HepG2 (cell line): ENCODE measurements around the gene CHST13. TPM values are rescaled to one million over a fixed set of nuclear protein-coding genes. Genes with fewer than 3 reads are reported as not detected.

ENCODE experiments used
- ATAC-seq: fragments of 200-7000 bp; cut with Tn5 transposase; 3 replicates; pipeline ENCODE4 v1.9.1; 2020; ENCODE audit warnings: mild to moderate bottlenecking, moderate library complexity
- BruUV-seq: library from RNA; stranded (reverse); fragments of 400-500 nt; replicated peaks from 2 replicates; lab custom pipeline; 2021; lab: Mats Ljungman, UMichigan
- CTCF ChIA-PET: fragments of 300-600 bp; formaldehyde crosslinking; extraction: SDS; loops from one replicate; lab custom pipeline; 2021; ENCODE audit warnings: low total read pairs, inconsistent platforms, low intra/inter-chr PET ratio; lab: Yijun Ruan, JAX
- POLR2A ChIA-PET: fragments of 350-600 bp; sonication (Branson Sonifier 250); formaldehyde crosslinking; loops from one replicate; lab custom pipeline; 2020; ENCODE audit warnings: antibody characterized with exemption, inconsistent platforms; lab: Yijun Ruan, JAX
- DNase-seq: peaks from one replicate; pipeline ENCODE4 v3.0.0-alpha.2; 2015; ENCODE audit warnings: low spot score
- FAIRE-seq: peaks from 3 replicates; lab custom pipeline; 2011; peaks lifted over from hg19 to GRCh38; lab: Jason Lieb, UNC
- H2AFZ ChIP-seq: one replicate; pipeline ENCODE4 v1.6.1; 2011; ENCODE audit warnings: low read length, inconsistent platforms
- H3K27ac ChIP-seq: fragments of 300-600 bp; 3 replicates; pipeline ENCODE4 v1.8.0; 2011; ENCODE audit warnings: mixed run types, mild to moderate bottlenecking, mixed read lengths, low read length, inconsistent platforms; ENCODE audit not compliant: insufficient read depth; ENCODE audit errors: extremely low read length
- H3K27me3 ChIP-seq, 2 experiments: fragments of 200-600 bp in 1 of 2; 2 replicates in 1 of 2; 3 replicates in 1 of 2; pipeline versions ENCODE4 v1.6.0 to v1.8.0; 2011; ENCODE audit warnings: low read length in 2 of 2, mild to moderate bottlenecking in 2 of 2, moderate library complexity in 2 of 2, inconsistent platforms in 1 of 2; ENCODE audit not compliant: insufficient read depth in 2 of 2, control insufficient read depth in 1 of 2
- H3K36me3 ChIP-seq, 2 experiments: fragments of 200-600 bp in 1 of 2; replicated peaks in 1 of 2; 2 replicates in 1 of 2; 3 replicates in 1 of 2; pipeline versions ENCODE4 v1.5.1 to v1.8.0; 2011; ENCODE audit warnings: low read length in 2 of 2, inconsistent platforms in 1 of 2; ENCODE audit not compliant: insufficient read depth in 2 of 2, control insufficient read depth in 1 of 2
- H3K4me1 ChIP-seq: 2 replicates; pipeline ENCODE4 v1.5.1; 2012; ENCODE audit warnings: low read length, inconsistent platforms; ENCODE audit not compliant: insufficient read depth
- H3K4me2 ChIP-seq: 2 replicates; pipeline ENCODE4 v1.6.0; 2011; ENCODE audit warnings: low read depth, low read length, inconsistent platforms
- H3K4me3 ChIP-seq, 3 experiments: fragments of 200-600 bp in 1 of 3; sonication (generic), shearing (Covaris generic) in 1 of 3; replicated peaks in 1 of 3; 2 replicates each; pipeline ENCODE4 v1.5.1; 2011 to 2016; ENCODE audit warnings: low read length in 3 of 3, inconsistent platforms in 2 of 3, low read depth in 2 of 3, mild to moderate bottlenecking in 2 of 3, control low read depth in 1 of 3, mixed read lengths in 1 of 3; ENCODE audit not compliant: insufficient read depth in 1 of 3
- H3K79me2 ChIP-seq: one replicate; pipeline ENCODE4 v1.6.1; 2011; ENCODE audit warnings: low read length, inconsistent platforms; ENCODE audit not compliant: insufficient read depth
- H3K9ac ChIP-seq: 2 replicates; pipeline ENCODE4 v1.6.0; 2011; ENCODE audit warnings: mild to moderate bottlenecking, low read depth, low read length, inconsistent platforms; ENCODE audit not compliant: insufficient read depth
- H3K9me3 ChIP-seq: 2 replicates; pipeline ENCODE4 v1.5.1; 2012; ENCODE audit warnings: mild to moderate bottlenecking, low read length
- H4K20me1 ChIP-seq: 2 replicates; pipeline ENCODE4 v1.6.0; 2011; ENCODE audit warnings: inconsistent platforms, mild to moderate bottlenecking, low read length, moderate library complexity; ENCODE audit not compliant: insufficient read depth
- AGO2 ChIP-seq: fragments of 200-400 bp; formaldehyde crosslinking; optimal IDR thresholded peaks from 2 replicates; pipeline ENCODE3; 2017; ENCODE audit warnings: mild to moderate bottlenecking, low read depth, low read length, moderate library complexity
- BCL6 ChIP-seq: IDR thresholded peaks from 2 replicates; pipeline ENCODE4 v1.6.1; 2016; ENCODE audit warnings: missing genetic modification reagents, missing compliant biosample characterization
- CHD4 ChIP-seq: fragments of 200-600 bp; sonication (generic); IDR thresholded peaks from 2 replicates; pipeline ENCODE4 v1.7.0; 2017; ENCODE audit warnings: mild to moderate bottlenecking, low read length, borderline replicate concordance
- ESRRA ChIP-seq: sonication (generic); formaldehyde crosslinking; IDR thresholded peaks from 2 replicates; pipeline ENCODE4 v1.5.1; 2020; ENCODE audit warnings: mild to moderate bottlenecking, low read depth, missing genetic modification reagents
- FOXP1 ChIP-seq, 2 experiments: fragments of 450-650 bp in 1 of 2; IDR thresholded peaks; 2 replicates each; pipeline ENCODE4 v1.6.1; 2017 to 2018; ENCODE audit warnings: antibody characterized with exemption in 1 of 2
- NONO ChIP-seq, 2 experiments: fragments of 450-650 bp in 1 of 2; sonication (generic) in 1 of 2; formaldehyde crosslinking in 1 of 2; IDR thresholded peaks in 1 of 2; conservative IDR thresholded peaks in 1 of 2; 2 replicates each; pipeline versions ENCODE4 v1.6.1 to v1.8.0; 2017 to 2022; ENCODE audit warnings: mild to moderate bottlenecking in 1 of 2, missing genetic modification reagents in 1 of 2, moderate library complexity in 1 of 2
- PTBP1 ChIP-seq: fragments of 200-400 bp; formaldehyde crosslinking; IDR thresholded peaks from 2 replicates; pipeline ENCODE4 v1.6.1; 2018; ENCODE audit warnings: low read length, low read depth; ENCODE audit not compliant: poor library complexity, severe bottlenecking
- REXO4 ChIP-seq: sonication (generic); formaldehyde crosslinking; IDR thresholded peaks from 2 replicates; pipeline ENCODE4 v1.8.0; 2022; ENCODE audit warnings: missing genetic modification reagents, mild to moderate bottlenecking, borderline replicate concordance
- RORA ChIP-seq: sonication (generic); formaldehyde crosslinking; IDR thresholded peaks from 2 replicates; pipeline ENCODE4 v1.5.0; 2020; ENCODE audit warnings: mild to moderate bottlenecking, missing genetic modification reagents, moderate library complexity
- TBX3 ChIP-seq: fragments of 450-650 bp; IDR thresholded peaks from 2 replicates; pipeline ENCODE4 v1.6.1; 2017; ENCODE audit warnings: antibody characterized with exemption, mild to moderate bottlenecking, inconsistent platforms, borderline replicate concordance
- ZC3H13 ChIP-seq: sonication (generic); formaldehyde crosslinking; IDR thresholded peaks from 2 replicates; pipeline ENCODE4 v1.8.1; 2023; ENCODE audit warnings: mild to moderate bottlenecking, missing genetic modification reagents, moderate library complexity
- ZFP90 ChIP-seq: sonication (generic); formaldehyde crosslinking; IDR thresholded peaks from 2 replicates; pipeline ENCODE4 v1.8.0; 2022; ENCODE audit warnings: missing genetic modification reagents, mild to moderate bottlenecking, inconsistent platforms, borderline replicate concordance
- ZNF484 ChIP-seq: sonication (generic); formaldehyde crosslinking; IDR thresholded peaks from 2 replicates; pipeline ENCODE4 v1.5.1; 2020; ENCODE audit warnings: mild to moderate bottlenecking, low read depth, missing genetic modification reagents, borderline replicate concordance
- ZNF816 ChIP-seq: sonication (generic); formaldehyde crosslinking; IDR thresholded peaks from 2 replicates; pipeline ENCODE4 v1.8.0; 2022; ENCODE audit warnings: missing genetic modification reagents, mild to moderate bottlenecking, borderline replicate concordance
- WGBS: methylation state at CpG from one replicate; pipeline ENCODE4 v1.1.6; 2017; ENCODE audit warnings: low lambda C conversion rate; 5-methylcytosine and 5-hydroxymethylcytosine counted together
- in situ Hi-C: cut with HindIII; loops from 2 replicates; pipeline ENCODE4 v1.10.0; 2017; ENCODE audit warnings: low pct_unique_long_range_greater_than_20kb; ENCODE audit not compliant: extremely low pct_ligation_motif_present
- intact Hi-C: fragments of 100-400 bp; cut with micrococcal nuclease; formaldehyde crosslinking; loops from one replicate; pipeline ENCODE4 v1.10.0; 2022; ENCODE audit not compliant: unreplicated experiment
- polyA plus RNA-seq, 8 experiments: library from polyadenylated mRNA; depleted of rRNA in 3 of 8; stranded (reverse) in 7 of 8; unstranded in 1 of 8; fragments of >200 nt; fragmentation: Illumina TruSeq in 4 of 8; extraction: Trizol in 4 of 8; gene quantifications; 2 replicates each; pipeline versions ENCODE4 v1.2.1 to v1.2.3, GENCODE V29; 2011 to 2016; ENCODE audit warnings: low read depth in 4 of 8, missing spikeins in 1 of 8, mixed read lengths in 1 of 8; ENCODE audit not compliant: insufficient read depth in 1 of 8
- total RNA-seq, 5 experiments: library from RNA; depleted of rRNA; stranded (reverse); fragments of >200 nt; fragmentation: Illumina TruSeq; extraction: Trizol; gene quantifications; 2 replicates each; pipeline ENCODE4 v1.2.3, GENCODE V29; 2016; ENCODE audit warnings: low read depth in 1 of 5
- TF ChIP-seq, protein P1 (sequence below), 2 experiments: IDR thresholded peaks; 2 replicates each; pipeline ENCODE4 v1.6.1; 2011 to 2012; ENCODE audit warnings: low read length in 2 of 2, borderline replicate concordance in 1 of 2, low read depth in 1 of 2, mild to moderate bottlenecking in 1 of 2, moderate library complexity in 1 of 2
- TF ChIP-seq, protein P2 (sequence below): sonication (generic); formaldehyde crosslinking; IDR thresholded peaks from 2 replicates; pipeline ENCODE4 v1.5.0; 2020; ENCODE audit warnings: missing genetic modification reagents
- TF ChIP-seq, protein P3 (sequence below): sonication (generic); formaldehyde crosslinking; IDR thresholded peaks from 2 replicates; pipeline ENCODE4 v1.4.0; 2020; ENCODE audit warnings: mild to moderate bottlenecking, missing genetic modification reagents

Gene CHST13
- total and polyA plus RNA-seq, 2 of the 13 experiments (the other 11 are each of a cell fraction or from before 2014, with no cell fraction given): 32.0 to 43.1 TPM

DNA sequence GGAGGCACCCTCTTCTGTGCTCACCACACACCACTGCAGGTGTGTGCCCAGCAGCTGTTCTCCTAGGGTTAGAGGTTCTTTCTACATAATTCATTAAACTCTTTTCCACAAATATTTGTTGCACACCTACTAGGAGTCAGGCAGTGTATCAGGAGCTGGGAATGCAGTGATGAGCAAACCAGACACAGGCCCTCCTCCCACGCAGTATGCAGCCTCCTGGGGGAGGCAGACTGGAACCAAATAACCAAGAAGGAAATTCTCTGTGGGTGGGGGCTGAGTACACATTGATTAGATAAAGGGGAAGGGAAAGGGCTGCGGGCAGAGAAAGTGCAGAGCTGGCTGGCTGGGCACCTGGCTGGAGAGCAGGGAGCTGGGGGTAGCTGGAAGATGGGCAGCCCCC lies 53.3 kb downstream of the CHST13 start:
- Histone ChIP-seq H3K27me3 (peaks cover 0 to 2% of the 10 kb centered on the region in 2 experiments; a peak in 3 of 5 replicates), H3K4me2 (no peak overlapping the region), H3K79me2 (no peaks in the 10 kb centered on the region), H3K9ac (no peak overlapping the region), H3K4me1 (0 out of 2 replicates have a peak, but pooled peaks cover 3% of the 10 kb centered on the region), H3K27ac (no peak overlapping the region), H3K36me3 (no peaks in the 10 kb centered on the region), H3K4me3 (no peak overlapping the region), H3K9me3 (no peaks in the 10 kb centered on the region), H2AFZ (no peak overlapping the region), H4K20me1 (no peaks in the 10 kb centered on the region)
- CTCF ChIA-PET: no interaction called here
- FAIRE-seq (no peak), DNase-seq (no peak), ATAC-seq (no peak)
- BruUV-seq: no TSS peak
- 9% methylated on average over 2 of the region's 2 CpGs for WGBS
- intact Hi-C loops: no loop called here
- POLR2A ChIA-PET: no interaction called here
- in situ Hi-C loops: no loop called here
- TF ChIP-seq, protein P1, sequence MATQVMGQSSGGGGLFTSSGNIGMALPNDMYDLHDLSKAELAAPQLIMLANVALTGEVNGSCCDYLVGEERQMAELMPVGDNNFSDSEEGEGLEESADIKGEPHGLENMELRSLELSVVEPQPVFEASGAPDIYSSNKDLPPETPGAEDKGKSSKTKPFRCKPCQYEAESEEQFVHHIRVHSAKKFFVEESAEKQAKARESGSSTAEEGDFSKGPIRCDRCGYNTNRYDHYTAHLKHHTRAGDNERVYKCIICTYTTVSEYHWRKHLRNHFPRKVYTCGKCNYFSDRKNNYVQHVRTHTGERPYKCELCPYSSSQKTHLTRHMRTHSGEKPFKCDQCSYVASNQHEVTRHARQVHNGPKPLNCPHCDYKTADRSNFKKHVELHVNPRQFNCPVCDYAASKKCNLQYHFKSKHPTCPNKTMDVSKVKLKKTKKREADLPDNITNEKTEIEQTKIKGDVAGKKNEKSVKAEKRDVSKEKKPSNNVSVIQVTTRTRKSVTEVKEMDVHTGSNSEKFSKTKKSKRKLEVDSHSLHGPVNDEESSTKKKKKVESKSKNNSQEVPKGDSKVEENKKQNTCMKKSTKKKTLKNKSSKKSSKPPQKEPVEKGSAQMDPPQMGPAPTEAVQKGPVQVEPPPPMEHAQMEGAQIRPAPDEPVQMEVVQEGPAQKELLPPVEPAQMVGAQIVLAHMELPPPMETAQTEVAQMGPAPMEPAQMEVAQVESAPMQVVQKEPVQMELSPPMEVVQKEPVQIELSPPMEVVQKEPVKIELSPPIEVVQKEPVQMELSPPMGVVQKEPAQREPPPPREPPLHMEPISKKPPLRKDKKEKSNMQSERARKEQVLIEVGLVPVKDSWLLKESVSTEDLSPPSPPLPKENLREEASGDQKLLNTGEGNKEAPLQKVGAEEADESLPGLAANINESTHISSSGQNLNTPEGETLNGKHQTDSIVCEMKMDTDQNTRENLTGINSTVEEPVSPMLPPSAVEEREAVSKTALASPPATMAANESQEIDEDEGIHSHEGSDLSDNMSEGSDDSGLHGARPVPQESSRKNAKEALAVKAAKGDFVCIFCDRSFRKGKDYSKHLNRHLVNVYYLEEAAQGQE (IDR thresholded peaks at IDR 0.05; ENCODE audit: borderline replicate concordance in 1 of 2, low read depth in 1 of 2, low read length in 2 of 2): no peak
- TF ChIP-seq ZC3H13 (CRISPR knock-in tag) (no peak), RORA (CRISPR knock-in tag) (no peak), AGO2 (no peak), FOXP1 (IDR thresholded peaks at IDR 0.05) (no peak), FOXP1 (CRISPR knock-in tag; IDR thresholded peaks at IDR 0.05) (no peak), TBX3 (no peak), ESRRA (no peak), PTBP1 (no peak), CHD4 (no peak), REXO4 (CRISPR knock-in tag) (no peak), ZNF816 (no peak), BCL6 (CRISPR knock-in tag) (no peak), ZNF484 (CRISPR knock-in tag) (no peak), ZFP90 (CRISPR knock-in tag) (no peak), NONO (IDR thresholded peaks at IDR 0.05) (no peak), NONO (CRISPR knock-in tag; conservative IDR thresholded peaks at IDR 0.05) (no peak)
- TF ChIP-seq, protein P2, sequence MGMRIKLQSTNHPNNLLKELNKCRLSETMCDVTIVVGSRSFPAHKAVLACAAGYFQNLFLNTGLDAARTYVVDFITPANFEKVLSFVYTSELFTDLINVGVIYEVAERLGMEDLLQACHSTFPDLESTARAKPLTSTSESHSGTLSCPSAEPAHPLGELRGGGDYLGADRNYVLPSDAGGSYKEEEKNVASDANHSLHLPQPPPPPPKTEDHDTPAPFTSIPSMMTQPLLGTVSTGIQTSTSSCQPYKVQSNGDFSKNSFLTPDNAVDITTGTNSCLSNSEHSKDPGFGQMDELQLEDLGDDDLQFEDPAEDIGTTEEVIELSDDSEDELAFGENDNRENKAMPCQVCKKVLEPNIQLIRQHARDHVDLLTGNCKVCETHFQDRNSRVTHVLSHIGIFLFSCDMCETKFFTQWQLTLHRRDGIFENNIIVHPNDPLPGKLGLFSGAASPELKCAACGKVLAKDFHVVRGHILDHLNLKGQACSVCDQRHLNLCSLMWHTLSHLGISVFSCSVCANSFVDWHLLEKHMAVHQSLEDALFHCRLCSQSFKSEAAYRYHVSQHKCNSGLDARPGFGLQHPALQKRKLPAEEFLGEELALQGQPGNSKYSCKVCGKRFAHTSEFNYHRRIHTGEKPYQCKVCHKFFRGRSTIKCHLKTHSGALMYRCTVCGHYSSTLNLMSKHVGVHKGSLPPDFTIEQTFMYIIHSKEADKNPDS: no peak
- TF ChIP-seq, protein P3, sequence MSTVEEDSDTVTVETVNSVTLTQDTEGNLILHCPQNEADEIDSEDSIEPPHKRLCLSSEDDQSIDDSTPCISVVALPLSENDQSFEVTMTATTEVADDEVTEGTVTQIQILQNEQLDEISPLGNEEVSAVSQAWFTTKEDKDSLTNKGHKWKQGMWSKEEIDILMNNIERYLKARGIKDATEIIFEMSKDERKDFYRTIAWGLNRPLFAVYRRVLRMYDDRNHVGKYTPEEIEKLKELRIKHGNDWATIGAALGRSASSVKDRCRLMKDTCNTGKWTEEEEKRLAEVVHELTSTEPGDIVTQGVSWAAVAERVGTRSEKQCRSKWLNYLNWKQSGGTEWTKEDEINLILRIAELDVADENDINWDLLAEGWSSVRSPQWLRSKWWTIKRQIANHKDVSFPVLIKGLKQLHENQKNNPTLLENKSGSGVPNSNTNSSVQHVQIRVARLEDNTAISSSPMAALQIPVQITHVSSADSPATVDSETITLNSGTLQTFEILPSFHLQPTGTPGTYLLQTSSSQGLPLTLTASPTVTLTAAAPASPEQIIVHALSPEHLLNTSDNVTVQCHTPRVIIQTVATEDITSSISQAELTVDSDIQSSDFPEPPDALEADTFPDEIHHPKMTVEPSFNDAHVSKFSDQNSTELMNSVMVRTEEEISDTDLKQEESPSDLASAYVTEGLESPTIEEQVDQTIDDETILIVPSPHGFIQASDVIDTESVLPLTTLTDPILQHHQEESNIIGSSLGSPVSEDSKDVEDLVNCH: no peak
